H1 (cell line): ENCODE measurements around the gene SCARF1. TPM values are rescaled to one million over a fixed set of nuclear protein-coding genes. Genes with fewer than 3 reads are reported as not detected.

ENCODE experiments used
- GABPA ChIP-seq: IDR thresholded peaks from 2 replicates; pipeline ENCODE4 v1.6.1; 2011; ENCODE audit warnings: mild to moderate bottlenecking, low read length, moderate library complexity, borderline replicate concordance; ENCODE audit not compliant: insufficient read depth
- JUN ChIP-seq: IDR thresholded peaks from 2 replicates; pipeline ENCODE4 v1.6.1; 2011; ENCODE audit warnings: low read depth, mild to moderate bottlenecking, improper control_type of control experiment, low read length
- POU5F1 ChIP-seq: IDR thresholded peaks from 2 replicates; pipeline ENCODE4 v1.6.1; 2011; ENCODE audit warnings: low read depth, mild to moderate bottlenecking, low read length, moderate library complexity
- SP2 ChIP-seq: IDR thresholded peaks from 2 replicates; pipeline ENCODE4 v1.6.1; 2012; ENCODE audit warnings: mild to moderate bottlenecking, low read length, inconsistent platforms
- TCF12 ChIP-seq: IDR thresholded peaks from 2 replicates; pipeline ENCODE4 v1.6.1; 2011; ENCODE audit warnings: low read depth, mild to moderate bottlenecking, low read length
- polyA plus RNA-seq, 7 experiments: library from polyadenylated mRNA; depleted of rRNA in 3 of 7; stranded (reverse) in 5 of 7; unstranded in 2 of 7; fragments of >200 nt in 5 of 7; fragments of 200-250 nt in 2 of 7; gene quantifications; 1 replicate in 5 of 7; 2 replicates in 1 of 7; 4 replicates in 1 of 7; pipeline versions ENCODE4 v1.2.1 to v1.2.3, GENCODE V29; 2011 to 2013; ENCODE audit warnings: missing spikeins in 2 of 7, mixed read lengths in 2 of 7
- total RNA-seq: library from RNA; stranded (reverse); fragmentation: NEBNext Ultra II Directional; extraction: Animal tissue kit (Norgen Biotek cat#: 25700); gene quantifications from 2 replicates; pipeline ENCODE4 v1.2.1, GENCODE V29; 2021

SCARF1 gene
- total and polyA plus RNA-seq, 2 of the 8 experiments (the other 6 are each of a cell fraction or from before 2014, with no cell fraction given), result 1.1 to 1.6 TPM

GRCh38 chr17:1661045-1661444 lies 15.5 kb upstream of the SCARF1 start (continued):
- TF ChIP-seq SP2, result no peak
- no peak for TF ChIP-seq JUN
- no peak for TF ChIP-seq TCF12
- TF ChIP-seq POU5F1, result no peak
- TF ChIP-seq GABPA, result no peak
